PC-9 (cell line): ENCODE measurements around the gene REEP6.

Source experiments
- CTCF ChIP-seq: fragments of 200-600 bp; sonication (generic); conservative IDR thresholded peaks from 2 replicates; pipeline ENCODE4 v1.6.1; 2017; ENCODE audit warnings: mixed run types, antibody characterized with exemption, mild to moderate bottlenecking, moderate library complexity
- EZH2 ChIP-seq: fragments of 200-600 bp; sonication (generic); IDR thresholded peaks from 2 replicates; pipeline ENCODE4 v1.8.0; 2017; ENCODE audit warnings: antibody characterized with exemption, low read depth

GRCh38 chr19:1460033-1460995 lies 30.7 kb upstream of the REEP6 start:
- no peak for TF ChIP-seq CTCF
- TF ChIP-seq EZH2: no peak
